ENCODE data around the gene DKK1. TPM values are rescaled to one million over a fixed set of nuclear protein-coding genes. Genes with fewer than 3 reads are reported as not detected.

The DKK1 gene
- total and polyA plus RNA-seq, 2 of the 13 experiments (the other 11 are each of a cell fraction or from before 2014, with no cell fraction given), result 123 to 262 TPM

GRCh38 chr10:52313933-52314821 is at the start of gene DKK1 (continued):
- TF ChIP-seq, protein P1, sequence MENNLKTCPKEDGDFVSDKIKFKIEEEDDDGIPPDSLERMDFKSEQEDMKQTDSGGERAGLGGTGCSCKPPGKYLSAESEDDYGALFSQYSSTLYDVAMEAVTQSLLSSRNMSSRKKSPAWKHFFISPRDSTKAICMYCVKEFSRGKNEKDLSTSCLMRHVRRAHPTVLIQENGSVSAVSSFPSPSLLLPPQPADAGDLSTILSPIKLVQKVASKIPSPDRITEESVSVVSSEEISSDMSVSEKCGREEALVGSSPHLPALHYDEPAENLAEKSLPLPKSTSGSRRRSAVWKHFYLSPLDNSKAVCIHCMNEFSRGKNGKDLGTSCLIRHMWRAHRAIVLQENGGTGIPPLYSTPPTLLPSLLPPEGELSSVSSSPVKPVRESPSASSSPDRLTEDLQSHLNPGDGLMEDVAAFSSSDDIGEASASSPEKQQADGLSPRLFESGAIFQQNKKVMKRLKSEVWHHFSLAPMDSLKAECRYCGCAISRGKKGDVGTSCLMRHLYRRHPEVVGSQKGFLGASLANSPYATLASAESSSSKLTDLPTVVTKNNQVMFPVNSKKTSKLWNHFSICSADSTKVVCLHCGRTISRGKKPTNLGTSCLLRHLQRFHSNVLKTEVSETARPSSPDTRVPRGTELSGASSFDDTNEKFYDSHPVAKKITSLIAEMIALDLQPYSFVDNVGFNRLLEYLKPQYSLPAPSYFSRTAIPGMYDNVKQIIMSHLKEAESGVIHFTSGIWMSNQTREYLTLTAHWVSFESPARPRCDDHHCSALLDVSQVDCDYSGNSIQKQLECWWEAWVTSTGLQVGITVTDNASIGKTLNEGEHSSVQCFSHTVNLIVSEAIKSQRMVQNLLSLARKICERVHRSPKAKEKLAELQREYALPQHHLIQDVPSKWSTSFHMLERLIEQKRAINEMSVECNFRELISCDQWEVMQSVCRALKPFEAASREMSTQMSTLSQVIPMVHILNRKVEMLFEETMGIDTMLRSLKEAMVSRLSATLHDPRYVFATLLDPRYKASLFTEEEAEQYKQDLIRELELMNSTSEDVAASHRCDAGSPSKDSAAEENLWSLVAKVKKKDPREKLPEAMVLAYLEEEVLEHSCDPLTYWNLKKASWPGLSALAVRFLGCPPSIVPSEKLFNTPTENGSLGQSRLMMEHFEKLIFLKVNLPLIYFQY (CRISPR knock-in tag; IDR thresholded peaks at IDR 0.05; ENCODE audit: borderline replicate concordance), result no peak
- TF ChIP-seq ZNF282 (IDR thresholded peaks at IDR 0.05; ENCODE audit: partially characterized antibody) (no peak), SNAPC2 (CRISPR knock-in tag; IDR thresholded peaks at IDR 0.05) (0 out of 2 replicates have a peak, but pooled peaks have one; percentile 40), SNAPC5 (CRISPR knock-in tag; IDR thresholded peaks at IDR 0.05; ENCODE audit: borderline replicate concordance) (no peak), RCOR2 (CRISPR knock-in tag; IDR thresholded peaks at IDR 0.05) (no peak), ATF7-NPFF (CRISPR knock-in tag; IDR thresholded peaks at IDR 0.05; ENCODE audit: low read depth) (0 out of 2 replicates have a peak, but pooled peaks have one; percentile 19), FOXC1 (CRISPR knock-in tag; IDR thresholded peaks at IDR 0.05; ENCODE audit: borderline replicate concordance) (peak; percentile 92), ZNF720 (CRISPR knock-in tag; IDR thresholded peaks at IDR 0.05) (no peak), TCF7L2 (IDR thresholded peaks at IDR 0.05; ENCODE audit: low read depth, low read length) (peak; percentile 71; the same call in 1 of the 2 replicates), JUN (CRISPR knock-in tag; IDR thresholded peaks at IDR 0.05) (no peak), PTBP1 (IDR thresholded peaks at IDR 0.05; ENCODE audit: low read depth, low read length, poor library complexity, severe bottlenecking) (no peak), ZNF430 (CRISPR knock-in tag; IDR thresholded peaks at IDR 0.05) (peak; percentile 70; the same call in 1 of the 2 replicates), ERF (CRISPR knock-in tag; IDR thresholded peaks at IDR 0.05) (no peak), HOXA9 (CRISPR knock-in tag; IDR thresholded peaks at IDR 0.05; ENCODE audit: borderline replicate concordance) (no peak), MBNL3 (CRISPR knock-in tag; conservative IDR thresholded peaks at IDR 0.05) (no peak), ZBTB8A (CRISPR knock-in tag; IDR thresholded peaks at IDR 0.05; ENCODE audit: borderline replicate concordance, low read depth) (no peak), REXO4 (CRISPR knock-in tag; IDR thresholded peaks at IDR 0.05; ENCODE audit: borderline replicate concordance) (no peak), PAWR (CRISPR knock-in tag; IDR thresholded peaks at IDR 0.05; ENCODE audit: borderline replicate concordance) (no peak), ZKSCAN5 (CRISPR knock-in tag; IDR thresholded peaks at IDR 0.05) (no peak), TOE1 (CRISPR knock-in tag; IDR thresholded peaks at IDR 0.05) (peak; percentile 13; the same call in 1 of the 2 replicates), GATA4 (IDR thresholded peaks at IDR 0.05; ENCODE audit: borderline replicate concordance, low read depth) (peak; percentile 82)
- TF ChIP-seq, protein P2, sequence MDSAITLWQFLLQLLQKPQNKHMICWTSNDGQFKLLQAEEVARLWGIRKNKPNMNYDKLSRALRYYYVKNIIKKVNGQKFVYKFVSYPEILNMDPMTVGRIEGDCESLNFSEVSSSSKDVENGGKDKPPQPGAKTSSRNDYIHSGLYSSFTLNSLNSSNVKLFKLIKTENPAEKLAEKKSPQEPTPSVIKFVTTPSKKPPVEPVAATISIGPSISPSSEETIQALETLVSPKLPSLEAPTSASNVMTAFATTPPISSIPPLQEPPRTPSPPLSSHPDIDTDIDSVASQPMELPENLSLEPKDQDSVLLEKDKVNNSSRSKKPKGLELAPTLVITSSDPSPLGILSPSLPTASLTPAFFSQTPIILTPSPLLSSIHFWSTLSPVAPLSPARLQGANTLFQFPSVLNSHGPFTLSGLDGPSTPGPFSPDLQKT (CRISPR knock-in tag; IDR thresholded peaks at IDR 0.05; ENCODE audit: borderline replicate concordance), result no peak

All from HepG2 (cell line).